ENCODE results near the gene MIS12. TPM values are rescaled to one million over a fixed set of nuclear protein-coding genes. Genes with fewer than 3 reads are reported as not detected.
A peak's percentile ranks its signal among the peaks of the same experiment; 100 is the strongest.

MIS12 gene
- total and polyA plus RNA-seq, 2 of the 13 experiments (the other 11 are each of a cell fraction or from before 2014, with no cell fraction given), result 13.4 to 28.0 TPM

DNA sequence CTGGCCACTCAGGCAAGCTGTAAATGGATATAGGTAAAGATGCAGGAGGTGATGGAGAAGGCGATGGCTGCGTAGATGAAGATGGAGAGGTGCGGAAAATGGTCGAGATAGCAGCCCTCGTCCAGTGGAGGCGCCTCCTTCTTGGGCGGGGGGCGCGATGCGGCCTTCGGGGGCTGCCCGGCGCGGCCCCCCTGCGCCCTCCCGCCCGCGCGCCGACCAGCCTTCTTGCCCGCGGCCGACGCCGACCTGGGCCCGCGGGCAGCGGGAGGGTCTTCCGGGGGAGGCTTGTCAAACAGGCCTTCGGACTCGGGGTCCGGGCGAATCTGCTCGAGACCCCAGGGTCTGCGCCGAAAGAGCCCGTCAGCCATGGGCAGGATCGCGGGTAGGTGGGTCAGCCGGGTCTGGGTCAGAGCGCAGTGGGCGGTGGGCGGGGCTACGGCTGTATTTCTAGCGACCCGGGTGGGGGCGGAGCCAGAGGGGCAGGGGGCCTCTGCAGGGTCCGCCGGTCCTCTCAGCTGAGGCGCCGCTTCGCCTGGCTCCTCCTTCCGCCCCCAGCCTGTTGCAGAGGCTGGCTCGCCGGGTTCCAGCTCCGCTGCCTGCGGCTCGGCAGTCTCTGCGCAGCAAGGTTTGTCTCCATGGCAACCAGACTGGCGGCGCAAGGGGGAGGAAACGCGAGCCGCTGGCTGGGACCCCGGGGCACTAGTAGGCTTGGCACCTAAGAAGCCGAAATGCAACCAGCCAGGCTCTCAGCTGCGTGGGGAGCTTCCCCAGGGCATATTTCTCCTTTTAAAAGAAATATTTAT, 14.4 kb downstream of the MIS12 start (continued):
- TF ChIP-seq PATZ1 (CRISPR knock-in tag; IDR thresholded peaks at IDR 0.05), result peak; percentile 75
- no peak for TF ChIP-seq PREB (CRISPR knock-in tag; IDR thresholded peaks at IDR 0.05)
- no peak for TF ChIP-seq ZBTB14 (CRISPR knock-in tag; IDR thresholded peaks at IDR 0.05)
- TF ChIP-seq, protein P1, sequence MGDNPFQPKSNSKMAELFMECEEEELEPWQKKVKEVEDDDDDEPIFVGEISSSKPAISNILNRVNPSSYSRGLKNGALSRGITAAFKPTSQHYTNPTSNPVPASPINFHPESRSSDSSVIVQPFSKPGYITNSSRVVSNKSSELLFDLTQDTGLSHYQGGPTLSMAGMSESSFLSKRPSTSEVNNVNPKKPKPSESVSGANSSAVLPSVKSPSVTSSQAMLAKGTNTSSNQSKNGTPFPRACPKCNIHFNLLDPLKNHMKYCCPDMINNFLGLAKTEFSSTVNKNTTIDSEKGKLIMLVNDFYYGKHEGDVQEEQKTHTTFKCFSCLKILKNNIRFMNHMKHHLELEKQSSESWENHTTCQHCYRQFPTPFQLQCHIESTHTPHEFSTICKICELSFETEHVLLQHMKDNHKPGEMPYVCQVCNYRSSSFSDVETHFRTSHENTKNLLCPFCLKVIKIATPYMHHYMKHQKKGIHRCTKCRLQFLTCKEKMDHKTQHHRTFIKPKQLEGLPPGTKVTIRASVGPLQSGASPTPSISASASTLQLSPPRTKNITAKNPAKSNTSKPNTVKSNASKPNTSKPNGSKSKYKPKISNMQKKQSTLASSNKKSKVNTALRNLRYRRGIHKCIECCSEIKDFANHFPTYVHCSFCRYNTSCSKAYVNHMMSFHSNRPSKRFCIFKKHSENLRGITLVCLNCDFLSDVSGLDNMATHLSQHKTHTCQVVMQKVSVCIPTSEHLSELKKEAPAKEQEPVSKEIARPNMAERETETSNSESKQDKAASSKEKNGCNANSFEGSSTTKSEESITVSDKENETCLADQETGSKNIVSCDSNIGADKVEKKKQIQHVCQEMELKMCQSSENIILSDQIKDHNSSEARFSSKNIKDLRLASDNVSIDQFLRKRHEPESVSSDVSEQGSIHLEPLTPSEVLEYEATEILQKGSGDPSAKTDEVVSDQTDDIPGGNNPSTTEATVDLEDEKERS (CRISPR knock-in tag; IDR thresholded peaks at IDR 0.05), result no peak
- TF ChIP-seq, protein P2, sequence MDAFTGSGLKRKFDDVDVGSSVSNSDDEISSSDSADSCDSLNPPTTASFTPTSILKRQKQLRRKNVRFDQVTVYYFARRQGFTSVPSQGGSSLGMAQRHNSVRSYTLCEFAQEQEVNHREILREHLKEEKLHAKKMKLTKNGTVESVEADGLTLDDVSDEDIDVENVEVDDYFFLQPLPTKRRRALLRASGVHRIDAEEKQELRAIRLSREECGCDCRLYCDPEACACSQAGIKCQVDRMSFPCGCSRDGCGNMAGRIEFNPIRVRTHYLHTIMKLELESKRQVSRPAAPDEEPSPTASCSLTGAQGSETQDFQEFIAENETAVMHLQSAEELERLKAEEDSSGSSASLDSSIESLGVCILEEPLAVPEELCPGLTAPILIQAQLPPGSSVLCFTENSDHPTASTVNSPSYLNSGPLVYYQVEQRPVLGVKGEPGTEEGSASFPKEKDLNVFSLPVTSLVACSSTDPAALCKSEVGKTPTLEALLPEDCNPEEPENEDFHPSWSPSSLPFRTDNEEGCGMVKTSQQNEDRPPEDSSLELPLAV (CRISPR knock-in tag; conservative IDR thresholded peaks at IDR 0.05; ENCODE audit: low read depth), result no peak
- no peak for TF ChIP-seq PBX2 (CRISPR knock-in tag; IDR thresholded peaks at IDR 0.05)
- TF ChIP-seq PHF8 (CRISPR knock-in tag; IDR thresholded peaks at IDR 0.05), result peak; percentile 48
- TF ChIP-seq HMG20B (CRISPR knock-in tag; conservative IDR thresholded peaks at IDR 0.05), result no peak
- TF ChIP-seq NONO (IDR thresholded peaks at IDR 0.05), result no peak
- peak; percentile 63; the same call in 1 of the 2 replicates for TF ChIP-seq NONO (CRISPR knock-in tag; conservative IDR thresholded peaks at IDR 0.05)
- no peak for TF ChIP-seq ARID2 (CRISPR knock-in tag; IDR thresholded peaks at IDR 0.05; ENCODE audit: borderline replicate concordance)
- 0 out of 2 replicates have a peak, but pooled peaks have one; percentile 27 for TF ChIP-seq KLF6 (CRISPR knock-in tag; IDR thresholded peaks at IDR 0.05)
- TF ChIP-seq RXRB (CRISPR knock-in tag; IDR thresholded peaks at IDR 0.05; ENCODE audit: borderline replicate concordance), result no peak
- TF ChIP-seq RFX5 (IDR thresholded peaks at IDR 0.05; ENCODE audit: low read depth, low read length), result no peak
- TF ChIP-seq ZNF230 (CRISPR knock-in tag; IDR thresholded peaks at IDR 0.05), result no peak
- TF ChIP-seq, protein P3, sequence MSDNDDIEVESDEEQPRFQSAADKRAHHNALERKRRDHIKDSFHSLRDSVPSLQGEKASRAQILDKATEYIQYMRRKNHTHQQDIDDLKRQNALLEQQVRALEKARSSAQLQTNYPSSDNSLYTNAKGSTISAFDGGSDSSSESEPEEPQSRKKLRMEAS (IDR thresholded peaks at IDR 0.05), result 0 out of 2 replicates have a peak, but pooled peaks have one; percentile 11
- TF ChIP-seq ATF2 (CRISPR knock-in tag; IDR thresholded peaks at IDR 0.05), result no peak

Measured in HepG2 (cell line).